Ishikawa (cell line): ENCODE measurements around the gene ADIG.
A peak's percentile ranks its signal among the peaks of the same experiment; 100 is the strongest.

Experiments used
- CEBPB ChIP-seq: IDR thresholded peaks from 2 replicates; pipeline ENCODE4 v1.6.1; 2012
- CREB1 ChIP-seq: IDR thresholded peaks from 2 replicates; pipeline ENCODE4 v1.6.1; 2012; ENCODE audit warnings: low read depth
- EGR1 ChIP-seq: IDR thresholded peaks from 2 replicates; pipeline ENCODE4 v1.6.1; 2012
- EP300 ChIP-seq: IDR thresholded peaks from 2 replicates; pipeline ENCODE4 v1.6.1; 2012; ENCODE audit warnings: borderline replicate concordance
- FOXM1 ChIP-seq: IDR thresholded peaks from 2 replicates; pipeline ENCODE4 v1.6.1; 2012; ENCODE audit warnings: low read depth, borderline replicate concordance
- NFIC ChIP-seq: IDR thresholded peaks from 2 replicates; pipeline ENCODE4 v1.6.1; 2012
- RAD21 ChIP-seq: IDR thresholded peaks from 2 replicates; pipeline ENCODE4 v1.6.1; 2012; ENCODE audit warnings: low read depth
- REST ChIP-seq: IDR thresholded peaks from 2 replicates; pipeline ENCODE4 v1.6.1; 2012; ENCODE audit warnings: low read depth, mild to moderate bottlenecking
- TAF1 ChIP-seq: IDR thresholded peaks from 2 replicates; pipeline ENCODE4 v1.6.1; 2012; ENCODE audit warnings: low read depth, mild to moderate bottlenecking
- TCF12 ChIP-seq: IDR thresholded peaks from 2 replicates; pipeline ENCODE4 v1.6.1; 2012; ENCODE audit warnings: low read depth
- TEAD4 ChIP-seq: IDR thresholded peaks from 2 replicates; pipeline ENCODE4 v1.6.1; 2012
- YY1 ChIP-seq: IDR thresholded peaks from 2 replicates; pipeline ENCODE4 v1.6.1; 2012; ENCODE audit warnings: low read depth
- ZBTB7A ChIP-seq: IDR thresholded peaks from 2 replicates; pipeline ENCODE4 v1.6.1; 2012; ENCODE audit warnings: low read depth
- TF ChIP-seq, protein P1 (sequence below): IDR thresholded peaks from 2 replicates; pipeline ENCODE4 v1.6.1; 2012
- TF ChIP-seq, protein P2 (sequence below): IDR thresholded peaks from 2 replicates; pipeline ENCODE4 v1.6.1; 2012

ADIG gene

GRCh38 chr20:38591474-38592410, 10.7 kb downstream of the ADIG start:
- TF ChIP-seq ZBTB7A (no peak), TEAD4 (no peak), TAF1 (no peak), NFIC (no peak), CEBPB (no peak), CREB1 (no peak), FOXM1 (no peak), RAD21 (no peak), EP300 (no peak), REST (no peak)
- TF ChIP-seq, protein P1, sequence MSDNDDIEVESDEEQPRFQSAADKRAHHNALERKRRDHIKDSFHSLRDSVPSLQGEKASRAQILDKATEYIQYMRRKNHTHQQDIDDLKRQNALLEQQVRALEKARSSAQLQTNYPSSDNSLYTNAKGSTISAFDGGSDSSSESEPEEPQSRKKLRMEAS: no peak
- TF ChIP-seq, protein P2, sequence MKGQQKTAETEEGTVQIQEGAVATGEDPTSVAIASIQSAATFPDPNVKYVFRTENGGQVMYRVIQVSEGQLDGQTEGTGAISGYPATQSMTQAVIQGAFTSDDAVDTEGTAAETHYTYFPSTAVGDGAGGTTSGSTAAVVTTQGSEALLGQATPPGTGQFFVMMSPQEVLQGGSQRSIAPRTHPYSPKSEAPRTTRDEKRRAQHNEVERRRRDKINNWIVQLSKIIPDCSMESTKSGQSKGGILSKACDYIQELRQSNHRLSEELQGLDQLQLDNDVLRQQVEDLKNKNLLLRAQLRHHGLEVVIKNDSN: no peak

DNA sequence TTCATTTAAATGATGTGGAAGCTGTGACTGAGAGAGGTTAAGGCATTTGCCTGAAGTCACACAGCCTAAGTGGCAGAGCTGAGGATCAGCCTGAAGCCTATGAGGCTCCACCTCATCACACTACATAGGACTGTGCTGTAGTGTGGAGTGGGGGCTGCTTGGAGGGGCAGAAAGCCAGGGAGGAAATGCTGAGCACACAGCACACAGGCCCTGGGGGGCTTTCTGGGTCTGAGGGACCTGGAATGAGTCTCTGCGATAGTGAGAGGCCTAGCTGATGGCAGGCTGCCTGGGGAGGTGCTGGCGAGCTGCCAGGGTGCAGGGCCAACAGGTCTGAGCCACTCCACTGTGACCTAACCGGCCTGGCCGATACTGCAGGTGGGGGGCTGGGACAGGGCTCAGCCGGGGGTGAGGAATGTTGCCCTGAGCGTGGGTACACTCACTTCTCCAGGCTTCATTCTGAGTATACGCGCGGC, 18.4 kb downstream of the ADIG start:
- TF ChIP-seq EGR1 (0 out of 2 replicates have a peak, but pooled peaks have one; percentile 56), TAF1 (no peak; the same call in 1 of the 2 replicates), RAD21 (peak; percentile 31; the same call in 1 of the 2 replicates), NFIC (peak; percentile 99), REST (no peak), CREB1 (no peak), EP300 (peak; percentile 82), FOXM1 (0 out of 2 replicates have a peak, but pooled peaks have one; percentile 34), CEBPB (no peak), TCF12 (peak; percentile 93), ZBTB7A (peak; percentile 66; the same call in 1 of the 2 replicates), YY1 (peak; percentile 71), TEAD4 (peak; percentile 92)
- TF ChIP-seq, protein P2: peak; percentile 43; the same call in 1 of the 2 replicates
- TF ChIP-seq, protein P1: peak; percentile 73

DNA sequence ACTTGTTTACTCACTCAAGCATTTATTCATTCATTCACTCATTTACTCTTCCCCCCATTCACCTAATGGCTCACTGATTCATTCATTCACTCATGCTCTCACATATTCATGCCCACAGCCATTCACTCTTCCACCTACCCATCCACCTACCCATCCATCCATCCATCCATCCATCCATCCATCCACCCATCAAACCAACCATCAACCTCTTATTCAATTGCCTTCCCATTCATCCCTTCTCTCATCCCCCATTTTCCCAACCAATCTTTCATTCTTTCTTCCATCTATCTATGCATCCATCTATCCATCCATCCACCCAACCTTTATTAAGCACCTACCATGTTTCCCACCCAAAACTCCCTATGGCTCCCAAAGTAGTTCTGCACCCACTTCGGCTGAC, 19.1 kb downstream of the ADIG start:
- no peak for TF ChIP-seq EGR1
- TF ChIP-seq RAD21: no peak
- no peak for TF ChIP-seq EP300
- no peak for TF ChIP-seq NFIC
- TF ChIP-seq CEBPB: no peak
- no peak for TF ChIP-seq TAF1
- TF ChIP-seq, protein P2: no peak
- no peak for TF ChIP-seq YY1

- TF ChIP-seq RAD21: peak; percentile 2; the same call in 1 of the 2 replicates
- no peak for TF ChIP-seq REST
- peak; percentile 70 for TF ChIP-seq EGR1
- TF ChIP-seq, protein P1: peak; percentile 40; the same call in 1 of the 2 replicates
- no peak for TF ChIP-seq FOXM1
Observed at GRCh38 chr20:38601216-38602184, 20.5 kb downstream of the ADIG start, which contains the start of gene ARHGAP40. Gene ARHGAP40 (plus strand): TSS chr20:38601809.
